Calu3 (cell line): ENCODE results near the gene MYRIP. TPM values are rescaled to one million over a fixed set of nuclear protein-coding genes. Genes with fewer than 3 reads are reported as not detected.

Experiments used
- BruUV-seq: library from RNA; stranded (reverse); fragments of 400-500 nt; replicated peaks from 2 replicates; lab custom pipeline; 2021; lab: Mats Ljungman, UMichigan
- CTCF ChIA-PET: fragments of 300-600 bp; sonication (Branson Sonifier 250); formaldehyde crosslinking; loops from one replicate; lab custom pipeline; 2022; ENCODE audit warnings: antibody characterized with exemption; lab: Charles Lee
- DNase-seq: peaks from one replicate; pipeline ENCODE4 v3.0.0; 2022
- H3K27ac Mint-ChIP-seq: one replicate; pipeline ENCODE4 v1.8.0; 2022; ENCODE audit warnings: mixed read lengths; ENCODE audit not compliant: unreplicated experiment
- H3K27me3 Mint-ChIP-seq: one replicate; pipeline ENCODE4 v1.8.0; 2022; ENCODE audit warnings: mixed read lengths; ENCODE audit not compliant: unreplicated experiment
- H3K36me3 Mint-ChIP-seq: one replicate; pipeline ENCODE4 v1.8.0; 2022; ENCODE audit warnings: mild to moderate bottlenecking, moderate library complexity, mixed read lengths; ENCODE audit not compliant: insufficient read depth, unreplicated experiment
- H3K4me1 Mint-ChIP-seq: one replicate; pipeline ENCODE4 v1.8.0; 2022; ENCODE audit warnings: mild to moderate bottlenecking, low read depth, mixed read lengths; ENCODE audit not compliant: unreplicated experiment
- H3K4me3 Mint-ChIP-seq: one replicate; pipeline ENCODE4 v1.8.0; 2022; ENCODE audit warnings: mild to moderate bottlenecking, low read depth, moderate library complexity, mixed read lengths; ENCODE audit not compliant: unreplicated experiment
- H3K9me3 Mint-ChIP-seq: one replicate; pipeline ENCODE4 v1.8.0; 2022; ENCODE audit warnings: low read depth, mixed read lengths; ENCODE audit not compliant: unreplicated experiment
- CTCF ChIP-seq: fragments of 200-600 bp; IDR thresholded peaks from one replicate; pipeline ENCODE4 v1.8.0; 2022; ENCODE audit warnings: antibody characterized with exemption; ENCODE audit not compliant: unreplicated experiment
- intact Hi-C: fragments of 100-400 bp; cut with micrococcal nuclease; formaldehyde crosslinking; loops from one replicate; pipeline ENCODE4 v1.10.0; 2022; ENCODE audit not compliant: unreplicated experiment
- total RNA-seq: library from RNA; stranded (reverse); gene quantifications from 2 replicates; pipeline ENCODE4 v1.2.3, GENCODE V29; 2022

Gene MYRIP
- total RNA-seq, 1 experiment from 2014 or later: 5.6 TPM

- no peaks in the 10 kb centered on the region for H3K36me3 Mint-ChIP-seq
- CTCF ChIA-PET: interaction anchor here (0.6 to 0.8 kb wide), 2 partner anchors 42 to 125 kb away, joined by 3 to 6 read pairs; no protein-coding TSS in a partner anchor
- BruUV-seq: no TSS peak
- H3K27me3 Mint-ChIP-seq: no peaks in the 10 kb centered on the region
- DNase-seq: no peak
- no peak for TF ChIP-seq CTCF
- intact Hi-C loops: loop anchor here (1.0 to 10.0 kb wide), 2 partner anchors 125 to 242 kb away; no protein-coding TSS in a partner anchor
- no peaks in the 10 kb centered on the region for H3K4me1 Mint-ChIP-seq
- H3K4me3 Mint-ChIP-seq: no peak overlapping the region
- no peak overlapping the region for H3K27ac Mint-ChIP-seq
- H3K9me3 Mint-ChIP-seq: no peaks in the 10 kb centered on the region
Observed at GRCh38 chr3:40192628-40193027, 383.2 kb downstream of the MYRIP start.

GRCh38 chr3:40196966-40197365, 387.6 kb downstream of the MYRIP start:
- Mint-ChIP-seq H3K36me3 (no peaks in the 10 kb centered on the region), H3K9me3 (no peaks in the 10 kb centered on the region), H3K4me1 (no peaks in the 10 kb centered on the region), H3K27me3 (no peaks in the 10 kb centered on the region), H3K4me3 (no peak overlapping the region), H3K27ac (no peak overlapping the region)
- intact Hi-C loops: loop anchor here (10.0 kb wide), 1 partner anchor 238 kb away; no protein-coding TSS in a partner anchor
- CTCF ChIA-PET: no interaction called here
- BruUV-seq: no TSS peak
- no peak for TF ChIP-seq CTCF
- no peak for DNase-seq

- Mint-ChIP-seq H3K27ac (no peak overlapping the region), H3K9me3 (no peaks in the 10 kb centered on the region), H3K4me3 (no peak overlapping the region), H3K4me1 (no peaks in the 10 kb centered on the region), H3K27me3 (no peaks in the 10 kb centered on the region), H3K36me3 (no peaks in the 10 kb centered on the region)
- no TSS peak for BruUV-seq
- DNase-seq: no peak
- intact Hi-C loops: no loop called here
- CTCF ChIA-PET: interaction anchor here (0.9 kb wide), 1 partner anchor 108 kb away, joined by 4 read pairs; no protein-coding TSS in a partner anchor
- no peak for TF ChIP-seq CTCF
Observed at GRCh38 chr3:40200692-40201316, 391.4 kb downstream of the MYRIP start.

- no peak for DNase-seq
- Mint-ChIP-seq H3K27me3 (no peaks in the 10 kb centered on the region), H3K4me1 (no peaks in the 10 kb centered on the region), H3K9me3 (no peaks in the 10 kb centered on the region), H3K27ac (no peak overlapping the region), H3K4me3 (no peak overlapping the region), H3K36me3 (no peaks in the 10 kb centered on the region)
- BruUV-seq: no TSS peak
- intact Hi-C loops: no loop called here
- TF ChIP-seq CTCF: no peak
- CTCF ChIA-PET: interaction anchor here (0.6 kb wide), 1 partner anchor 29 kb away, joined by 4 read pairs; no protein-coding TSS in a partner anchor
Observed at GRCh38 chr3:40201770-40202169, 392.4 kb downstream of the MYRIP start.
